HG03097 (cell line): ENCODE data around the gene SART1.
"Not testable (repeated sequence)": the region's sequence is repeated elsewhere in the genome, so short reads cannot be mapped to it uniquely, and the experiment has no call there.

Source experiments
- ATAC-seq: cut with Tn5 transposase; IDR thresholded peaks from one replicate; pipeline ENCODE4 v1.9.1; 2021; ENCODE audit not compliant: unreplicated experiment, low FRiP score

The SART1 gene

GRCh38 chr11:66014804-66015453, 53.4 kb downstream of the SART1 start:
- no peak for ATAC-seq

GRCh38 chr11:66015454-66015881, 53.9 kb downstream of the SART1 start:
- no peak for ATAC-seq

- ATAC-seq: no peak
These were observed 54.6 kb downstream of the SART1 start for GRCh38 chr11:66015936-66016792.

- ATAC-seq: no peak
These were observed 55.3 kb downstream of the SART1 start for GRCh38 chr11:66016793-66017177.

GRCh38 chr11:66017321-66017720, 55.8 kb downstream of the SART1 start:
- ATAC-seq: no peak

- ATAC-seq: no peak
These were observed 58.7 kb downstream of the SART1 start for GRCh38 chr11:66020212-66020611.

- ATAC-seq: no peak
These were observed 59.3 kb downstream of the SART1 start for GRCh38 chr11:66020618-66021357.

GRCh38 chr11:66022401-66023185, 61.1 kb downstream of the SART1 start:
- no peak for ATAC-seq

GRCh38 chr11:66023186-66023440, 61.6 kb downstream of the SART1 start:
- ATAC-seq: not testable (repeated sequence)

GRCh38 chr11:66026017-66026529, 64.5 kb downstream of the SART1 start, which contains the start of gene CATSPER1:
CATSPER1 (minus strand) TSS chr11:66026479; CDS start chr11:66026379, 100 bp downstream.
- no peak for ATAC-seq
